ENCODE measurements around the gene SLC24A4. TPM values are rescaled to one million over a fixed set of nuclear protein-coding genes. Genes with fewer than 3 reads are reported as not detected.

SLC24A4 gene
- total RNA-seq, 6 donors from 2014 or later, result 0.49 to 5.7 (median 2.0) TPM

DNA sequence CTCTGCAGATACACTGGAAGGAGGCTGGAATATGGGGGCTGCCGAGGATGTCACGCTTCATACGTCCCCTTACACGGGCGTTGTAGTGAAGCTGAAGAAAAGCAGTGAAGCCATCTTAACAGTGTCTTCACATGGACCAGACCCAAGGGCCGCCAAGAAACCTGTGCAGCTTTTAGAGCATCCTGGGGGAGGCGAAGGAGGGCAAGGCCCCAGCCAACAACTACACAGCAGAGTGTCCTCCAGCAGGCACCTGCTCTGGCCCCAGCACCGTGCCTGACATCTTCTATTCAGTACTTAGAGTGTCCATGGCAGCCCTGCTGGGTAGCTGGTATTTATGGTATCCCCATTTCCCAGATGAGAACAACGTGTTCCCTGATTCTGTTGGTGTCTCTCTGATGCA lies 141.8 kb downstream of the SLC24A4 start:
- H3K36me3 ChIP-seq, result no peaks in the 10 kb centered on the region
- H3K4me3 ChIP-seq, result no peak overlapping the region
- WGBS, 2 donors, result 94% methylated on average over 7 to 9 of the region's 9 CpGs
- H3K9me3 ChIP-seq, result peaks cover 0 to 10% (median 0%) of the 10 kb centered on the region in 4 donors
- H3K27ac ChIP-seq, result no peak overlapping the region
- no peak for ATAC-seq (ENCODE audit: low FRiP score in 2 of 2)
- no peak for DNase-seq
- H3K27me3 ChIP-seq, result no peaks in the 10 kb centered on the region
- peaks cover 19 to 28% (median 25%) of the 10 kb centered on the region in 4 donors for H3K4me1 ChIP-seq
- TF ChIP-seq POLR2A (IDR thresholded peaks at IDR 0.05), result no peak

DNA sequence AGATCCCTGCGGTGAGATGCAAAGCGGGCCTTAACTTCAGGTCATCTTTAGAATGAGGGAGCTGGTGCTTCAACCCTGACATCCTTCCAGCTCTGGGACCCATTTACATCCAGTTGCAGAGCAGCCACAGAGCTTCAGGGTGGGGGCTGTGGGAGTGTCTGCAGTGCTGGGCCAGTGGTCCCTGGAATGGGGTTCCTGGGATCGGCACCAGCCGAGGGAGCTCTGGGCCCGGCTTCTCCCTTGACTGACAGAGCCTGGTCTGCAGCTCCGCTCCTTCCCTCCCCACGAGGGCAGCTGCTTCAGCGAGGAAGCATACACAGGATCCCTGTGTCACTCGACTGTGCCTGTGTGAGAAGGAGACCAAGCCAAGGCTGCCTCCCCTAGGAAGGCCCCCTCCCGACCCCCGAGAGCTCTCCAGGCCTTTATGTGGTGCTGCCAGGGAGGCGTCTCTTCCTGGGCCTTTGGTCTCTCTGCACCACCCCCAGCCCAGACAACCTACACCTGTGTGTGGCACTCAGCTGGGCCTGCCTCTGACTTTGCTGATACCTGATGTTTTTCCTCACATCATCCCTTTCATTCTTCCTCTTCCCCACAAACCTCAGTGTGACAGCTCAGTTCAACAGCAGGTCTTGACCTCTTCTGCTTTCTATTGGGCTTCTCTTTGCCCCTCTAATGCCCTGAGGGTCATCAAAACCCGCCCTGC lies 142.5 kb downstream of the SLC24A4 start:
- no peak for TF ChIP-seq EP300 (IDR thresholded peaks at IDR 0.05)
- TF ChIP-seq, protein P1, sequence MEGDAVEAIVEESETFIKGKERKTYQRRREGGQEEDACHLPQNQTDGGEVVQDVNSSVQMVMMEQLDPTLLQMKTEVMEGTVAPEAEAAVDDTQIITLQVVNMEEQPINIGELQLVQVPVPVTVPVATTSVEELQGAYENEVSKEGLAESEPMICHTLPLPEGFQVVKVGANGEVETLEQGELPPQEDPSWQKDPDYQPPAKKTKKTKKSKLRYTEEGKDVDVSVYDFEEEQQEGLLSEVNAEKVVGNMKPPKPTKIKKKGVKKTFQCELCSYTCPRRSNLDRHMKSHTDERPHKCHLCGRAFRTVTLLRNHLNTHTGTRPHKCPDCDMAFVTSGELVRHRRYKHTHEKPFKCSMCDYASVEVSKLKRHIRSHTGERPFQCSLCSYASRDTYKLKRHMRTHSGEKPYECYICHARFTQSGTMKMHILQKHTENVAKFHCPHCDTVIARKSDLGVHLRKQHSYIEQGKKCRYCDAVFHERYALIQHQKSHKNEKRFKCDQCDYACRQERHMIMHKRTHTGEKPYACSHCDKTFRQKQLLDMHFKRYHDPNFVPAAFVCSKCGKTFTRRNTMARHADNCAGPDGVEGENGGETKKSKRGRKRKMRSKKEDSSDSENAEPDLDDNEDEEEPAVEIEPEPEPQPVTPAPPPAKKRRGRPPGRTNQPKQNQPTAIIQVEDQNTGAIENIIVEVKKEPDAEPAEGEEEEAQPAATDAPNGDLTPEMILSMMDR (IDR thresholded peaks at IDR 0.05), result no peak
- no peak for TF ChIP-seq POLR2AphosphoS5 (IDR thresholded peaks at IDR 0.05)
- no peak for TF ChIP-seq POLR2A (IDR thresholded peaks at IDR 0.05)
- DNase-seq, result no peak
- H3K27me3 ChIP-seq, result no peaks in the 10 kb centered on the region
- peak in 1 of 2 donors; percentile 14 for ATAC-seq (ENCODE audit: low FRiP score in 2 of 2)
- H3K36me3 ChIP-seq, result no peaks in the 10 kb centered on the region
- 79% methylated on average over 6 to 13 of the region's 13 CpGs for WGBS, 2 donors
- H3K4me3 ChIP-seq, result no peak overlapping the region
- peaks cover 0 to 10% (median 0%) of the 10 kb centered on the region in 4 donors for H3K9me3 ChIP-seq
- H3K4me1 ChIP-seq, result peaks cover 14 to 21% (median 17%) of the 10 kb centered on the region in 4 donors
- peak overlapping the region in 2 of 4 donors; percentile 5 to 62 for H3K27ac ChIP-seq

DNA sequence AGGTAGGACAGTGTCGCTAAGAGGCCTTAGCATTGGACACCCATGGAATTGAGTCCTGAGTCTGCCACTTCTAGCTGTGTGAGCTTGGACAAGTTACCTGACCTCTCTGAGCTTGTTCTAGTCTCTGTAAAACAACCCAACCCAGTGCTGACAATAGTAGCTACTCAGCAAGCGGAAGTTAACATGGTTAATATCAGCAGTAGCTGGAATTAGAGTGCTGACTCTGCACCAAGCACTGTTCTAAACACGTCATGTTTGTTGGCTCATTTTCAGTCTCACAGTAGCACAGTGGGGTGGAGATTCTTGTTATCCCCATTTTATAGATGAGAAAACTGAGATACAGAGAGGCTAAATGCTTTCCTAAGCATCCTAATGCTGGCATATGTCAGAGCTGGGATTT lies 143.1 kb downstream of the SLC24A4 start:
- no peak for TF ChIP-seq POLR2A (IDR thresholded peaks at IDR 0.05)
- TF ChIP-seq POLR2AphosphoS5 (IDR thresholded peaks at IDR 0.05), result no peak
- Histone ChIP-seq H3K27ac (peak overlapping the region in 2 of 4 donors; percentile 5 to 62), H3K27me3 (no peaks in the 10 kb centered on the region), H3K36me3 (no peaks in the 10 kb centered on the region), H3K4me3 (no peak overlapping the region), H3K4me1 (peaks cover 8 to 16% (median 12%) of the 10 kb centered on the region in 4 donors), H3K9me3 (peaks cover 0 to 10% (median 0%) of the 10 kb centered on the region in 4 donors)
- DNase-seq (no peak), ATAC-seq (ENCODE audit: low FRiP score in 2 of 2) (peak; percentile 51 to 62)
- WGBS, 2 donors, result 54 to 56% methylated on average over 3 of the region's 3 CpGs

DNA sequence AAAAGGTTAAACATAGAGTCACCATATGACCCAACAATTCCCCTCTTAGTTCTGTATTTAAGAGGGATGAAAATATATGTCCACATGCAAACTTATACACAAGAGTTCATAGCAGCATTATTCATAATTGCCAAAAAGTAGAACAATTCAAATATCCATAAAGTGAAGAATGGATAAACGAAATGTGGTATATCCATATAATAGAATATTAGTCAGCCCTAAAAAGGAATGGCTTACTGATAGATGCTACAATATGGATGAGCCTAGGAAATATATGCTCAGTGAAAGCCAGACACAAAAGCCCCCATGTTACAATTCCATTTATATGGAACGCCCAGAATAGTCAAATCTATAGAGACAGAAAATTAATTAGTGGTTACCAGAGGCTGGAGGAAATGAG lies 146.6 kb downstream of the SLC24A4 start:
- no peak overlapping the region for H3K27ac ChIP-seq
- H3K4me1 ChIP-seq, result peaks cover 6 to 11% (median 10%) of the 10 kb centered on the region in 4 donors
- no peaks in the 10 kb centered on the region for H3K27me3 ChIP-seq
- DNase-seq (no peak), ATAC-seq (ENCODE audit: low FRiP score in 2 of 2) (no peak)
- peaks cover 0 to 10% (median 0%) of the 10 kb centered on the region in 4 donors for H3K9me3 ChIP-seq
- WGBS, 2 donors, result 98 to 99% methylated on average over 2 of the region's 2 CpGs
- H3K36me3 ChIP-seq, result no peaks in the 10 kb centered on the region
- no peak overlapping the region for H3K4me3 ChIP-seq
- TF ChIP-seq, protein P1 (IDR thresholded peaks at IDR 0.05), result no peak
- TF ChIP-seq EP300 (IDR thresholded peaks at IDR 0.05) (no peak), POLR2AphosphoS5 (IDR thresholded peaks at IDR 0.05) (no peak), POLR2A (IDR thresholded peaks at IDR 0.05) (no peak)

DNA sequence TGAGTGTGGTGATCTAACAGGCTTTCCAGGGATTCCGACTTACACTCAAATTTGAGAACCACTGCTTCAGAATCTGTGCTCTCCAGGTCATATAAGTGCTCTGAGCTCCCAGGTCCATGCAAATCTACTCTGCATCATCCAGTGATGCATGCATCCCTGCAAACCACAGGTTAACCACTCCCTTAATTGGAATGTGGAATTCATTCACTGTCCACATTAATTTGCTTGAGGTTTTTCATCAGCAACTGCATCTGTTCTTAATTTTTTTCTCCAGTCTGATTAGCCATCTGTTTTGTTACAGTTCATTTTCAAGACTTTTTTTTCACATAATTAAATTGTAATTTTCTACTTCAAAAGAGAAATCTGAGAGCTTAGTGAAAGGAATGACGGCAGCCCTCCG lies 147.2 kb downstream of the SLC24A4 start:
- ATAC-seq (ENCODE audit: low FRiP score in 2 of 2) (no peak), DNase-seq (no peak)
- WGBS, 2 donors, result 80 to 88% methylated on average over 3 of the region's 3 CpGs
- H3K36me3 ChIP-seq, result no peaks in the 10 kb centered on the region
- peaks cover 9 to 12% (median 10%) of the 10 kb centered on the region in 4 donors for H3K4me1 ChIP-seq
- no peak overlapping the region for H3K4me3 ChIP-seq
- peaks cover 0 to 10% (median 0%) of the 10 kb centered on the region in 4 donors for H3K9me3 ChIP-seq
- no peak overlapping the region for H3K27ac ChIP-seq
- H3K27me3 ChIP-seq, result no peaks in the 10 kb centered on the region
- no peak for TF ChIP-seq EP300 (IDR thresholded peaks at IDR 0.05)
- TF ChIP-seq POLR2AphosphoS5 (IDR thresholded peaks at IDR 0.05), result no peak
- TF ChIP-seq, protein P1 (IDR thresholded peaks at IDR 0.05), result no peak
- no peak for TF ChIP-seq POLR2A (IDR thresholded peaks at IDR 0.05)

Measured in upper lobe of left lung (tissue), 6 donors.